Mesenchymal stem cell (in vitro differentiated cells and primary cell): Measurements from ENCODE around the gene YIF1B.
A peak's percentile ranks its signal among the peaks of the same experiment; 100 is the strongest.

Experiments used
- DNase-seq: peaks from one replicate; pipeline ENCODE4 v3.0.0-alpha.2; 2013
- H2AFZ ChIP-seq: one replicate; pipeline ENCODE4 v1.6.1; 2013; ENCODE audit warnings: low read depth, mild to moderate bottlenecking, control low read depth, inconsistent platforms, low read length, moderate library complexity
- H2AK5ac ChIP-seq: 2 replicates; pipeline ENCODE4 v1.6.1; 2013; ENCODE audit warnings: low read length, moderate library complexity, mild to moderate bottlenecking, inconsistent platforms; ENCODE audit not compliant: severe bottlenecking
- H2BK120ac ChIP-seq: one replicate; pipeline ENCODE4 v1.6.1; 2013; ENCODE audit warnings: low read depth, mild to moderate bottlenecking, inconsistent platforms, low read length, moderate library complexity
- H2BK12ac ChIP-seq, 2 experiments: one replicate each; pipeline ENCODE4 v1.6.1; 2013; ENCODE audit warnings: inconsistent platforms in 2 of 2, low read length in 2 of 2, mild to moderate bottlenecking in 2 of 2, moderate library complexity in 2 of 2, control low read depth in 1 of 2
- H2BK15ac ChIP-seq: one replicate; pipeline ENCODE4 v1.6.1; 2013; ENCODE audit warnings: mild to moderate bottlenecking, low read depth, inconsistent platforms; ENCODE audit not compliant: poor library complexity, severe bottlenecking
- H2BK5ac ChIP-seq: 2 replicates; pipeline ENCODE4 v1.6.1; 2013; ENCODE audit warnings: low read depth, mild to moderate bottlenecking, low read length, control low read depth, inconsistent platforms; ENCODE audit not compliant: poor library complexity, severe bottlenecking
- H3K14ac ChIP-seq, 2 experiments: one replicate each; pipeline ENCODE4 v1.6.1; 2013; ENCODE audit warnings: inconsistent platforms in 2 of 2, low read length in 2 of 2, control low read depth in 1 of 2, mild to moderate bottlenecking in 1 of 2, moderate library complexity in 1 of 2
- H3K18ac ChIP-seq, 2 experiments: one replicate each; pipeline ENCODE4 v1.6.1; 2013; ENCODE audit warnings: inconsistent platforms in 2 of 2, low read length in 2 of 2, control low read depth in 1 of 2, low read depth in 1 of 2, mild to moderate bottlenecking in 1 of 2
- H3K23ac ChIP-seq, 2 experiments: one replicate each; pipeline ENCODE4 v1.6.1; 2013; ENCODE audit warnings: inconsistent platforms in 2 of 2, low read length in 2 of 2, mild to moderate bottlenecking in 2 of 2, moderate library complexity in 2 of 2, control low read depth in 1 of 2
- H3K27ac ChIP-seq: 2 replicates; pipeline ENCODE4 v1.5.1; 2013; ENCODE audit warnings: mild to moderate bottlenecking, moderate library complexity, low read length, control low read depth, inconsistent platforms; ENCODE audit not compliant: poor library complexity, severe bottlenecking
- H3K27me3 ChIP-seq, 2 experiments: 2 replicates each; pipeline versions ENCODE4 v1.6.1 to v1.7.0; 2013; ENCODE audit warnings: low read length in 2 of 2, mild to moderate bottlenecking in 2 of 2, moderate library complexity in 2 of 2, control low read depth in 1 of 2, inconsistent platforms in 1 of 2; ENCODE audit not compliant: control insufficient read depth in 1 of 2, insufficient read depth in 1 of 2
- H3K36me3 ChIP-seq, 2 experiments: 2 replicates each; pipeline versions ENCODE4 v1.6.1 to v1.7.0; 2013; ENCODE audit warnings: low read length in 2 of 2, control low read depth in 1 of 2, inconsistent platforms in 1 of 2, low read depth in 1 of 2, mild to moderate bottlenecking in 1 of 2; ENCODE audit not compliant: insufficient read depth in 2 of 2, control insufficient read depth in 1 of 2
- H3K4ac ChIP-seq, 2 experiments: one replicate each; pipeline ENCODE4 v1.6.1; 2013; ENCODE audit warnings: inconsistent platforms in 2 of 2, low read length in 2 of 2, mild to moderate bottlenecking in 2 of 2, moderate library complexity in 2 of 2, control low read depth in 1 of 2, low read depth in 1 of 2
- H3K4me1 ChIP-seq: 2 replicates; pipeline ENCODE4 v1.6.1; 2013; ENCODE audit warnings: low read depth, low read length, control low read depth; ENCODE audit not compliant: control insufficient read depth, insufficient read depth
- H3K4me2 ChIP-seq: 2 replicates; pipeline ENCODE4 v1.6.1; 2013; ENCODE audit warnings: low read length, mild to moderate bottlenecking, inconsistent platforms; ENCODE audit not compliant: poor library complexity, severe bottlenecking
- H3K4me3 ChIP-seq, 2 experiments: 2 replicates each; pipeline versions ENCODE4 v1.5.1 to v1.7.0; 2013; ENCODE audit warnings: low read length in 2 of 2, mild to moderate bottlenecking in 2 of 2, control low read depth in 1 of 2, low read depth in 1 of 2; ENCODE audit not compliant: insufficient read depth in 1 of 2
- H3K79me1 ChIP-seq: replicated peaks from 2 replicates; pipeline ENCODE4 v1.6.1; 2013; ENCODE audit warnings: mild to moderate bottlenecking, control low read depth, low read length, inconsistent platforms; ENCODE audit not compliant: poor library complexity, severe bottlenecking
- H3K9ac ChIP-seq: 2 replicates; pipeline ENCODE4 v1.7.0; 2013; ENCODE audit warnings: mild to moderate bottlenecking, low read length, moderate library complexity
- H3K9me3 ChIP-seq: 2 replicates; pipeline ENCODE4 v1.7.0; 2013; ENCODE audit warnings: mild to moderate bottlenecking, low read length; ENCODE audit not compliant: control insufficient read depth
- H4K8ac ChIP-seq: one replicate; pipeline ENCODE4 v1.6.1; 2013; ENCODE audit warnings: inconsistent platforms, mild to moderate bottlenecking, low read length, moderate library complexity
- H4K91ac ChIP-seq: one replicate; pipeline ENCODE4 v1.6.1; 2013; ENCODE audit warnings: mild to moderate bottlenecking, low read length, inconsistent platforms
- WGBS: methylation state at CpG from one replicate; pipeline ENCODE4 v1.1.7; 2013; ENCODE audit warnings: mixed read lengths; 5-methylcytosine and 5-hydroxymethylcytosine counted together

Gene YIF1B

DNA sequence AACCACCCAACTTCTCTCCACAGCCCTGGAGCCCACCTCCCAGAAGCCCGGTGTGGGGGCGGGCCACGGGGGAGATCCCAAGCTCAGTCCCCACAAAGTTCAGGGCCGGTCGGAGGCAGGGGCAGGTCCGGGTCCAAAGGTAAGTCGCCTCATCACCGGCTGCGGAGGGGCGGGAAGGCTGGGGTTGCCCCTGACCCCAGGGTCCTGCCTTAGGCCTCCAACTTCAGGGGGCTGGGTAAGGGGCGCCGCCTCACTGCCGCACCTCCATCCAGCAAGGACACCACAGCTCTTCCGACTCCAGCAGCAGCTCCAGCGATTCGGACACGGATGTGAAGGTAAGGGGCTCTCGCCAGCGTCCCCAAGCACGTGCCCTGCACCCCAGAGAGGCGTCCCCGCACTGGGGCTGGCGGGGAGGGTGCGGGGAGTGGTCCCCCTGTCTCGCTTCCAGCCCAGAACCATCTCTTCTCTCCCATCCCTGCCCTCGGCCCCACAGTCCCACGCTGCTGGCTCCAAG lies 11.3 kb downstream of the YIF1B start:
- Histone ChIP-seq H3K27ac (no peak overlapping the region), H2BK12ac (peak overlapping the region in 1 of 2 experiments; percentile 29), H3K9me3 (no peaks in the 10 kb centered on the region), H4K8ac (peak overlapping the region; percentile 90), H3K4ac (peak overlapping the region in 1 of 2 experiments; percentile 18), H2BK15ac (peak overlapping the region; percentile 40), H4K91ac (peak overlapping the region; percentile 78), H3K79me1 (peaks cover 5% of the 10 kb centered on the region), H3K14ac (no peak overlapping the region), H3K4me2 (no peak overlapping the region), H3K9ac (no peak overlapping the region), H2BK5ac (no peak overlapping the region), H2AK5ac (no peak overlapping the region), H3K23ac (no peak overlapping the region), H3K36me3 (peaks cover 15 to 57% of the 10 kb centered on the region in 2 experiments), H3K4me1 (peaks cover 29% of the 10 kb centered on the region), H2BK120ac (no peak overlapping the region), H3K18ac (peak overlapping the region in 1 of 2 experiments; percentile 28), H3K27me3 (no peaks in the 10 kb centered on the region), H3K4me3 (no peak overlapping the region), H2AFZ (no peak overlapping the region)
- DNase-seq = no peak
- WGBS = 64% methylated on average over 25 of the region's 27 CpGs

DNA sequence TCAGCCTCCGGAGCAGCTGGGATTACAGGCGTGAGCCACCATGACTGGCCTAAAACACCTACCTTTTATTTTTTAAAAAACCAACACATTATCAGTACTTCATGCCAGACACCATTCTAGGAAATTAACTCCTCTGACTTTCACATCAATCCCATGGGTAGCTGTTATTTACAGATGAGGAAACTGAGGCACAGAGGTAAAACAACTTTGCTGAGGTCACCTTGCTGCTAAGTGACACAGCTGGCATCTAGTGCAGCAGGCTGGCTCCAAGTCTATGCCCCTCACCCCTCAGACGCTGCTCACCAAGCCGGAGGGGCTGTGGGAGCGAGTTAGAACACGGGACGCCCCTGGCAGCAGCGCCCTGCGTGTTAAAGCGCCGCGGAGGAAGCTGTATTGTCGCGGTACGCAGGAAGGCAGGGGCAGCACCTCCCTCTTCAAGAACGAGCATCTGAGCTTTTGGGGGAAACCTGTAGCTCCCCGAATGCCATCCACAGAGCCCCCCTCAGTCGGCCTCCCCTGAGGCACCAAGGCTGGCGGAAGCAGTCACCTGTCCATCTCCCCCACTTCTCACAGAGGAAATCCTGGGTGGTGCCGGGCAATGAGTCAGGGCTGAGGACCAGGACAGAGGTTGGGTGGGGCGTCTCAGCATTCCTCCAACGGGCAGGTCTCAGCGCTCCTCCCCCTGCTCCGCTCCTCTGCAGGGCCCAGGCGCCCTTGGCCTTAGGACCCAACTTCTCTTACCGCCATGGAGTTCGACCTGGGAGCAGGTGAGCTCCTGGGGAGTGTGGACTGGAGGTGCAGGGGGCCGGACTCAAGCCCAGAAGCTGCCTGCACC lies 12.0 kb downstream of the YIF1B start, which contains the start of gene C19orf33:
Gene C19orf33, plus strand, starts transcription at position 735 of the 835 bp plus-strand sequence. Its CDS starts 11 bp downstream, at position 746.
- H3K27me3 ChIP-seq = no peaks in the 10 kb centered on the region
- no peaks in the 10 kb centered on the region for H3K9me3 ChIP-seq
- no peak within 1 kb of the TSS for H2BK120ac ChIP-seq
- peak within 1 kb of the TSS; percentile 78 for H4K91ac ChIP-seq
- H3K18ac ChIP-seq = peak within 1 kb of the TSS in 1 of 2 experiments; percentile 28
- DNase-seq = no peak
- peaks cover 15 to 51% of the 10 kb centered on the region in 2 experiments for H3K36me3 ChIP-seq
- no peak within 1 kb of the TSS for H2AFZ ChIP-seq
- H2BK15ac ChIP-seq = peak within 1 kb of the TSS; percentile 80
- no peak within 1 kb of the TSS for H3K27ac ChIP-seq
- H3K4me2 ChIP-seq = no peak within 1 kb of the TSS
- H3K4ac ChIP-seq = peak within 1 kb of the TSS in 1 of 2 experiments; percentile 90
- peak within 1 kb of the TSS; percentile 90 for H4K8ac ChIP-seq
- H2BK5ac ChIP-seq = no peak within 1 kb of the TSS
- peak within 1 kb of the TSS in 1 of 2 experiments; percentile 29 for H2BK12ac ChIP-seq
- H3K4me1 ChIP-seq = peaks cover 34% of the 10 kb centered on the region
- H3K14ac ChIP-seq = no peak within 1 kb of the TSS
- H3K79me1 ChIP-seq = peaks cover 3% of the 10 kb centered on the region
- no peak within 1 kb of the TSS for H3K9ac ChIP-seq
- peak within 1 kb of the TSS; percentile 50 for H2AK5ac ChIP-seq
- no peak within 1 kb of the TSS for H3K4me3 ChIP-seq
- H3K23ac ChIP-seq = no peak within 1 kb of the TSS
- WGBS = 58% methylated on average over 21 of the region's 28 CpGs

DNA sequence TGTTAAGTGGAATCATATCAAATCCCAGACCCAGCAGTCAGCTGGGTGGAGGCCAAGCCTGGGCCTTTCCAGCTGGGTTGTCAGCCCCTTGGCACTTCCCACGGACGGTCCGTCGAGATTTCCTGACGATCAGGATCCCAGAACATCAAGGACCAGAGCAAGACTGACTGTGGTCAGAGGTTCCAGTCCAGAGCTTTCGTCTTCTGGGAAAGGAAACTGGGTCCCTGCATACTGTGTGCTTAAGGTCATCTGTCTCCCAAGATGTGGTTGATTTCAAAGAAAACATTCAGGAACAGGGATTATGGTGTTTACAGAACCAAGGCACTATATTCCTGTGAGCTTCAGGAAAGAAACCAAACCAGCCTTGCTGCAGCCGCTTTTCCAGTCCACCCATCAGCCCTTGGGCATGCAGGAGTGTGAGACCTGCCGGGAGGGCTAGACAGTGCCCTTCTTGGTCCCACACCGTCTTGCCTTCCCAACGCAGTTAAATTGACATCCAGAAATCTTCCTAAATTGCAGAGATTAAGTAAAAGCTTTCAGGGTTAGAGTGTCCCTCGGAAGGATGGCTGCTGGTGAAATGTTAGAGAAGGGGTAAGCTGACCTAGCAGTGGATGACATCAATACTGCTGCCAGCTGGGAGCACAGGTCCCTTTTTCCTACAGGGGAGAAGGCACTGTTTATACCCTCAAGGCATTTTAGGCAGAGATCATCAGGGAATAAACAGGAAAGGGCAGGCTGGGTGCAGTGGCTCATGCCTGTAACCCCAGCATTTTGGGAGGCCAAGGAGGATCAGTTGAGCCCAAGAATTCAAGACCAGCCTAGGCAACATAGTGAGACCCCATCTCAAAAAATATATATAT lies 16.7 kb downstream of the YIF1B start:
- 43% methylated on average over 11 of the region's 11 CpGs for WGBS
- DNase-seq = peak; percentile 95
- H3K4me1 ChIP-seq = peaks cover 22% of the 10 kb centered on the region

More for the DNA sequence above, 16.7 kb downstream of the YIF1B start:
- Histone ChIP-seq H3K4me3 (no peak overlapping the region), H2BK12ac (peak overlapping the region; percentile 60 to 75), H2BK5ac (peak overlapping the region; percentile 68), H3K36me3 (peaks cover 0 to 11% of the 10 kb centered on the region in 2 experiments), H3K79me1 (no peaks in the 10 kb centered on the region), H2BK120ac (no peak overlapping the region), H3K4ac (no peak overlapping the region), H2AFZ (no peak overlapping the region), H3K14ac (no peak overlapping the region), H3K9ac (no peak overlapping the region), H4K8ac (peak overlapping the region; percentile 51), H4K91ac (peak overlapping the region; percentile 43), H2BK15ac (no peak overlapping the region), H3K23ac (no peak overlapping the region), H3K4me2 (no peak overlapping the region), H2AK5ac (peak overlapping the region; percentile 90), H3K9me3 (no peaks in the 10 kb centered on the region), H3K18ac (peak overlapping the region; percentile 27 to 34), H3K27me3 (no peaks in the 10 kb centered on the region), H3K27ac (peak overlapping the region; percentile 84)
